BLaER1 (cell line): ENCODE results near the gene LCP2.

Source experiments
- H3K27ac ChIP-seq: shearing (Covaris generic); formaldehyde crosslinking; 2 replicates; pipeline ENCODE4 v1.8.1; 2022
- H3K27me3 ChIP-seq: shearing (Covaris generic); formaldehyde crosslinking; 2 replicates; pipeline ENCODE4 v1.8.1; 2022
- H3K36me3 ChIP-seq: shearing (Covaris generic); formaldehyde crosslinking; 2 replicates; pipeline ENCODE4 v1.8.1; 2022
- H3K4me1 ChIP-seq: shearing (Covaris generic); formaldehyde crosslinking; 2 replicates; pipeline ENCODE4 v1.8.1; 2022
- H3K4me2 ChIP-seq: shearing (Covaris generic); formaldehyde crosslinking; 2 replicates; pipeline ENCODE4 v1.8.1; 2022
- H3K4me3 ChIP-seq: shearing (Covaris generic); formaldehyde crosslinking; 2 replicates; pipeline ENCODE4 v1.8.1; 2022
- H3K9ac ChIP-seq: shearing (Covaris generic); formaldehyde crosslinking; 2 replicates; pipeline ENCODE4 v1.8.1; 2022
- H3K9me3 ChIP-seq: shearing (Covaris generic); formaldehyde crosslinking; 2 replicates; pipeline ENCODE4 v1.8.1; 2022
- H4K20me1 ChIP-seq: shearing (Covaris generic); formaldehyde crosslinking; 2 replicates; pipeline ENCODE4 v1.8.1; 2022
- Cebpa-rat ChIP-seq: shearing (Covaris generic); IDR thresholded peaks from 2 replicates; pipeline ENCODE4 v1.8.1; 2022

LCP2 gene

DNA sequence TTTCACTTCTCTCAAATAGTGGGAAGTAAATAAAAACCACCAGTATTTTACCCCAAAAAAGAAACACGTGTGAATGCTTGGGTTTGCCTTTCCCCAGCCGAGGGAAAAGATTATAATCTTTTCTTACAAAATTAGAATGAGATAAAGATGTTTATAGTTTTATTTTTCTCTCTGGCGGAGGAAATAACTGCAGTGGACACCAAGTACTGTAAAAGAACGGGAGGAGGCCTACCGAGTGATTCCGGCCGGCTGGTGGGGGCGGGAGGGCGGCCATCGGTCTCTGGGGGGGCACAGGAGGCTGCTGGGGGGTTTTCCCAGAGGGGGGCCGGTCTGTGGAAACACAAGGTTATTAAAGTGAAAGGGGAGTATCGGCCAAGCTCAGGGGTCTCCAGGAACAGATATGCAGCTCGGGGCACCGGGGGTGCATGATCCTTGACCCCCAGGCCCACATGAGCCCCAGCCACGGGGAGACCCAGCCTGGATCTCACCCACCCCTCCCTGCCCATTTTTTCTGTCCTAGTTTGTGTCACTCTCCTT lies 29.4 kb downstream of the LCP2 start:
- Histone ChIP-seq H3K4me3 (no peak overlapping the region), H4K20me1 (0 out of 2 replicates have a peak, but pooled peaks cover 5% of the 10 kb centered on the region), H3K27ac (no peak overlapping the region), H3K9me3 (no peaks in the 10 kb centered on the region), H3K36me3 (peaks cover 88% of the 10 kb centered on the region), H3K4me1 (peaks cover 49% of the 10 kb centered on the region), H3K9ac (no peak overlapping the region), H3K4me2 (peak overlapping the region; percentile 29), H3K27me3 (no peaks in the 10 kb centered on the region)
- no peak for TF ChIP-seq Cebpa-rat

DNA sequence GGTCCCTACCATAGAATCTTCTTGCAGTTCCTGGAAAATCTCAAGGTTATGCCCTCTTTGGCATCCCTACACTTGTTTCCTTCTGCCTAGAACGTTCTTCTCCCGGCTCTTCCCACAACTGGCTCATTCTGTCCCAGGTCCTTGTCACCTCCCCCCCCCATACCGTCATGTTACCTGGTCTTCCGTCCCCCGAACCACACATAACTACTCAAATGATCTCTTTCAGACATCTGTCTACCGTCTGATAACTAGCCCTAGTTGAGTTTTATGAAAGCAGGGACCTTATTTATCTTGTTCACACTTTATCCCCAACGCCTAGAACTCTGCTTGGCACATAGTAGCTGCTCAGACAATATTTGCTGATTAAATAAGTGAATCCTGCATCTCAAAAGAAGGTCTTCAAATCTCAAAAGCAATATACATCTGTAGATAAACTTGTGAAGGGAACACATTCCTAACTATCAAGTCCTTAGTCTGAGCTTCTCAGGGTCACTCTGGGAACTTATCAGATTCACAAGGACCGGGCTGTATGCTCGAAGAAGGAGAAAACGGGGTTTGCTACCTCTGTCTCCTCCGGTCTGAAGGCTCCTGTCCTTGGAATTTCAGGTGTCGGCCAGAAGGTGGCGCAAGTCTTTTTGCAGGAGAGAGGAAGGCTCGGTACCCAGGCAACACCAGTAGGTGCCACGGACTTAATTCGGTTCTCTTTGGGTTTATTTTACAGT lies 30.0 kb downstream of the LCP2 start:
- Histone ChIP-seq H3K9me3 (no peaks in the 10 kb centered on the region), H4K20me1 (0 out of 2 replicates have a peak, but pooled peaks cover 5% of the 10 kb centered on the region), H3K9ac (peak overlapping the region; percentile 16; the same call in 1 of the 2 replicates), H3K27ac (no peak overlapping the region), H3K4me2 (peak overlapping the region; percentile 29), H3K36me3 (peaks cover 88% of the 10 kb centered on the region), H3K4me3 (no peak overlapping the region), H3K27me3 (no peaks in the 10 kb centered on the region), H3K4me1 (peaks cover 49% of the 10 kb centered on the region)
- no peak for TF ChIP-seq Cebpa-rat

DNA sequence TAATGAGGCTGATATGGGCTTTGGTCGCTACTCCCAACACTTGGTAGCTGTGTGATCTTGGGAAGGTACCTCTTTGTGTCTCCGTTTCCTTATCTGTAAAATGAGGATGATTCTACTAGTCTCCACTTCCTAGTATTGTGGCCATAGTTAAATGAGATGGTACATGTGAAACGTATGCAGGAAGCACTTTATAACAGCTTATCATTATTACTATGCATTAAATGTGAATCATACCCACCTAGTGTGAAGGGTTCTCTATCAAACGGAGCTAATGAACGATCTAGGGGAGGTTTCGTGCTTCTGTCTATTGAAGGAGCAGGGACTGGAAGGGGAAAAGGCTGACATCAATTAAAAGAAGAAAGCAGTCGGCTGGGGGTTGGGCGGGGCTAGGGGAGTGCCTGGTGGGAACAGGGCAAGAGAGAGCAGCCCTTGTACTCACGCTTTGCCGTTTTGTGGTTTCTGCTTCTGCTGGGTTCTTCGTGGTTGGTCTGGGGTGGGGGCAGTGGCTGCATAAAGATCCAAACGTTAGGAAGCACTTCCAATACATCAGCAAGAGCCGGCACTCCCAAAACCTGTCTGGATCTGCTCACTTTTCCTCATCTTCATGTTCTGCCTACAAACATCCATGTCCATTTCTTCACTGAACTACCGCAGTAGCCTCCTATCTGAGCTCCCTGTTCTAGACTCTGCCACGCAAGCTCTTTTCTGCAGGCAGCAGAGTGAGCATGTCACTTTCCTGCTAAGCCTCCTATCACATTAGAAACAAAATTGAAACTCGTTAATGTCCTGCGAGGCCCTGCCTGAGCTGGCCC lies 30.8 kb downstream of the LCP2 start:
- H3K27me3 ChIP-seq = no peaks in the 10 kb centered on the region
- H3K4me3 ChIP-seq = no peak overlapping the region
- H3K4me2 ChIP-seq = peak overlapping the region; percentile 29
- no peaks in the 10 kb centered on the region for H3K9me3 ChIP-seq
- H4K20me1 ChIP-seq = 0 out of 2 replicates have a peak, but pooled peaks cover 5% of the 10 kb centered on the region
- H3K9ac ChIP-seq = peak overlapping the region; percentile 16; the same call in 1 of the 2 replicates
- TF ChIP-seq Cebpa-rat = no peak
- no peak overlapping the region for H3K27ac ChIP-seq
- peaks cover 89% of the 10 kb centered on the region for H3K36me3 ChIP-seq
- H3K4me1 ChIP-seq = peaks cover 49% of the 10 kb centered on the region

DNA sequence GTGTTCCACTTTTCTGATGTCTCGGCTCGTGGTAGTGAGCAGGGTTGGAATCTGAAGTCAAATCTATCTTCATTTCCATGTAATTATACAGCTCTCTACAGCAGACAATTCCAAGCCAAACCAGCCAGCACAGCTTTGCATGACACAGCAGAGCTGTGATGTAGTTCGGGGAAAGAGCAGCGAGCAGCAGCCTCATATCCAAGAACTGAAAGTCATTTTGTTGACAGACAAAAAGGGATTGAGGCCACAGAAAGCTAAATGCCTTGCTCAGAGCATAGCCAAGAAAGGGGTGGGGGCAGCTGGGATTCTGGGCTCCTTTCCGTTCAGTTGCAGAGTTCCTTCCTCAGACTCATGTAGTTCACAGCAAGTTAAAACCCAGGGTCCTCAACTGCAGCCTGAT lies 32.1 kb downstream of the LCP2 start:
- Histone ChIP-seq H3K36me3 (peaks cover 89% of the 10 kb centered on the region), H3K4me3 (no peak overlapping the region), H3K9ac (no peak overlapping the region), H3K27ac (no peak overlapping the region), H3K4me1 (peaks cover 46% of the 10 kb centered on the region), H3K4me2 (no peak overlapping the region), H3K9me3 (no peaks in the 10 kb centered on the region), H4K20me1 (0 out of 2 replicates have a peak, but pooled peaks cover 5% of the 10 kb centered on the region), H3K27me3 (no peaks in the 10 kb centered on the region)
- no peak for TF ChIP-seq Cebpa-rat

DNA sequence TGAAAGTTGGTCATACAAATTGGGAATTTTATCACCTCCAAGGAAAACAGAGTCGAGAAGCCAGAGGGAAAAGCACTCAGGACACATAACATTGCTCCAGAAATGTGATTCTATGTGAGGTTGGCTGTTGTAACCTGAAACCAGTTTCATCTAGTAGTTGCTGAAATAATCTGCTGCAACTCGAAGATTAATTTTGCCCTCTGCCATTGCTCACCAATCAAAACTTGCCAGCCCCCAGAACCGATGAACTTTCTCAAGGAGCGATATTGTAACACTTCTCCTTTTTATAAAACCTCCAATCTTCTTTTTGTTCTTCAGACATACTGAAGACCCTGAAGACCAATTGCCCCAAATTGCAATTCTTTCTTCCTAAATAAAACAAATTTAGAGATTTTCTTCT lies 33.7 kb downstream of the LCP2 start:
- TF ChIP-seq Cebpa-rat = no peak
- H3K9me3 ChIP-seq = no peaks in the 10 kb centered on the region
- no peaks in the 10 kb centered on the region for H3K27me3 ChIP-seq
- peaks cover 30% of the 10 kb centered on the region for H3K4me1 ChIP-seq
- H4K20me1 ChIP-seq = 0 out of 2 replicates have a peak, but pooled peaks cover 5% of the 10 kb centered on the region
- H3K4me2 ChIP-seq = no peak overlapping the region
- H3K27ac ChIP-seq = no peak overlapping the region
- H3K4me3 ChIP-seq = no peak overlapping the region
- H3K36me3 ChIP-seq = peaks cover 89% of the 10 kb centered on the region
- no peak overlapping the region for H3K9ac ChIP-seq

DNA sequence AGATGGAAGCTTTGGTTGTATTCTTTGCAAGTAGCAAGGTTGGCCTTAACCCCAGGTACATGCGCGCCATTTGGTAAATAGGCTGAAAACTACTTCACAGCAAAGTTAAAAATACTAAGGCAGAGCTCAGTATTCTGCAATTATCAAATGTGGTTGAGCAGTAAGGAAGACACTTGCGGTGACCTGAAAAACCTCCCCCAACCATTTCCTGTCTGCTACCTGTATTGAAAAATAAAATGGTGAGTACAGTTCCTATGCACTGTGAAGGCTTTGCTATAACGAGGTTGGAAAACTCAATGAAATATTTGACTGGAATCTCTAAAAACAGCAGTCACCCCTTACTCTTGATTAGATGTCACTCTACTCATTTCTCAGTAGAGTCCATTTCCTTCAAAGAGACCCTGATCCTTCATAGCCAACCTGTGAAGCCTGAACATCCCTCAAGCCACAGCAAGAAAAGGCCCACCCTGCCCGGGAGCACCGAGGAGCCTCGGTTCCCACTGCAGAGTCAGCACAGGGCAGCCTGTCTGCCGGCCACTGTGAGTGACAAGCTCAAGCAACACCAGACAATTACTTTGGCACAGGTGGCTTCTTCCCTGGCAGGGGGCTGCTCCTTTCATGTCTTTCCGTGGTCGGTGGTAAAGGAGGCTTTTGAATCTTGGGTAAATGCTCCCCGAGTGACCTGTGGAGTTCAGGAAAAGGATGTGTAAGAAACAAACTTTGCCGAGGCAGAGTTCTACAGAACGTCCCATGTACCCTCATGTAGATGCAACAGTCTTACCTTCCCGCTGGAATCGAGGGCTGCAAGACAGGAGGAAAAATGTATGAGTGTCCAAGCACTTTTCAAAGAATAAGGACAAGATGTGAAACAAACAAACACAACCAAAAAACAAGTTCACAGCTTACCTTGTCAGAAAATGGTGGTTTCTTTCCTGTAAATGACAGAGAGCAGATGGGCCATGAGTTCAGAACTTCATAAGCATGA lies 35.2 kb downstream of the LCP2 start:
- no peak overlapping the region for H3K4me3 ChIP-seq

DNA sequence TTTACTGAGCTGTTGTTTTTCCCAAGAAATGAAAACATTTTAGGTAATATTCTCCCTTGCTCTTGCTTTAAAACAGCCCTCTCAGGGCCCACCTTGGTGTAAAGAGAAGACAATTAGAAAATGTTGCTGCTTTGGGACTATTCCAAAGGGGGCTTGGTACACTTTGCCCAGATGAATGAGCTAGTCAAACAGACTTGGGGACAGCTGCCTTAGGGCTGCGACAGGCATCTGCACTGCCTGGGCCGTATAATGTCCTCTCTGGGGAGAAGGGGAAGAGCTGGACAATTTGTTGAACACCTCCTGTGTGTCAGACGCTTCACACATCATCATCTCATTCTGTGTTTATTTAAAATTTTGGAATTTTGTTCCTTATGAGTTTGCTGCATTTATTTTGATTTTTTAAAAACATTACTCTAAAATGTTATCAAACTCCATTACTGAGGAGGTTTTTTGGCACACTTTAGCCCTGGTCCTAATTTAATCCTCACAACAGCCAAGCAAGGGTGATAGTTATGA lies 36.0 kb downstream of the LCP2 start:
- Histone ChIP-seq H3K4me2 (no peak overlapping the region), H3K4me1 (peaks cover 7% of the 10 kb centered on the region), H3K9me3 (no peaks in the 10 kb centered on the region), H4K20me1 (no peaks in the 10 kb centered on the region), H3K27ac (no peak overlapping the region), H3K9ac (no peak overlapping the region), H3K36me3 (peaks cover 100% of the 10 kb centered on the region), H3K27me3 (no peaks in the 10 kb centered on the region), H3K4me3 (no peak overlapping the region)
- no peak for TF ChIP-seq Cebpa-rat

More for the DNA sequence above, 35.2 kb downstream of the LCP2 start:
- Histone ChIP-seq H4K20me1 (no peaks in the 10 kb centered on the region), H3K27me3 (no peaks in the 10 kb centered on the region), H3K9me3 (no peaks in the 10 kb centered on the region), H3K36me3 (peaks cover 100% of the 10 kb centered on the region), H3K9ac (no peak overlapping the region), H3K4me2 (no peak overlapping the region), H3K27ac (no peak overlapping the region), H3K4me1 (peaks cover 15% of the 10 kb centered on the region)
- TF ChIP-seq Cebpa-rat = no peak

DNA sequence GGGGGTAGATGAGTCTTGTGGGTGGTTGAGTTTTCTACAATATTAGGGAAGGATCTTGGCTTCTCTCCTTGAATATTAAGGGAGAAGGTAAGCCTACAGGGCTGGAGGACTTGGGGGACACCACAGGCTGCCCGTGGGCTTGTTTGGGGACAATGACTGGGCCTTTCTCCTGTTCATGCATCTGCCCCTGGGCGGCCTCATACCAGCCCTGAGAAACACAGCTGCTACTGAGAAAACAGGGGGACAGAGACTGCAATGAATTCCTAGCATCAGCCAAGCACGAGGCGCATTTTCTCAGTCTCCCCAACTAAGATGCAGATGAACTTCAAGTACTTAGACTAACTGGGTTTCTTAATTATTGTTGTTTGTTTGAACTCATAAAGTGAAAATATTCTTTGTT lies 40.2 kb downstream of the LCP2 start:
- H3K4me1 ChIP-seq = no peaks in the 10 kb centered on the region
- H3K9ac ChIP-seq = no peak overlapping the region
- H3K4me2 ChIP-seq = no peak overlapping the region
- H3K9me3 ChIP-seq = no peaks in the 10 kb centered on the region
- H3K36me3 ChIP-seq = peaks cover 100% of the 10 kb centered on the region
- no peak overlapping the region for H3K27ac ChIP-seq
- no peaks in the 10 kb centered on the region for H3K27me3 ChIP-seq
- H3K4me3 ChIP-seq = no peak overlapping the region
- no peaks in the 10 kb centered on the region for H4K20me1 ChIP-seq
- no peak for TF ChIP-seq Cebpa-rat

DNA sequence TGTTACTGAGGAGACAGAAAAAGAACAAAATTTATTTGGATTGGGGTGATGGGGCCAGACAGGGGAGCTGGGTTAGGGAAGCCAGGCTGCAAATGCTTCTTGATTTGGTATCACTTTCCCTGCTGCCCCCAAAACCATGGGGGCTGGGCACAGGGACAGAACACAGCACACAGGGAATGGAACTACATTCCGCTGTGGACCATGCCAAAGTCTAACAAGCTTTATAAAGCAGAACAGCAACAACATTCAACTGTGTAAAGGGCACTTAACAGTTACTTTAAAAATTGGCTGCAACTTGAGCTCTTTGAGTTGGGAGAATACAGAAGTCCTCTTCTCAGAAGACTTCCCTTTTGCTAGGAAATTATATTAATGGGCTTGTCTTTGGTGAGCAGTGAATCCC lies 41.0 kb downstream of the LCP2 start:
- Histone ChIP-seq H4K20me1 (no peaks in the 10 kb centered on the region), H3K4me1 (no peaks in the 10 kb centered on the region), H3K4me3 (no peak overlapping the region), H3K4me2 (no peak overlapping the region), H3K9me3 (no peaks in the 10 kb centered on the region), H3K27ac (no peak overlapping the region), H3K36me3 (peaks cover 100% of the 10 kb centered on the region), H3K9ac (no peak overlapping the region), H3K27me3 (no peaks in the 10 kb centered on the region)
- TF ChIP-seq Cebpa-rat = no peak
